Neural progenitor cell (in vitro differentiated cells): ENCODE measurements around the gene OR6B1. TPM values are rescaled to one million over a fixed set of nuclear protein-coding genes. Genes with fewer than 3 reads are reported as not detected.

Experiments used
- DNase-seq: peaks from one replicate; pipeline ENCODE4 v3.0.0-alpha.2; 2016; ENCODE audit warnings: low spot score
- H2AFZ ChIP-seq: fragments of 200-600 bp; sonication (generic); replicated peaks from 2 replicates; pipeline ENCODE4 v1.6.1; 2016; ENCODE audit warnings: antibody characterized with exemption
- H3F3A ChIP-seq: fragments of 200-600 bp; sonication (generic); 2 replicates; pipeline ENCODE4 v1.6.1; 2016; ENCODE audit warnings: antibody characterized with exemption, low read depth
- H3K27ac ChIP-seq: fragments of 200-600 bp; sonication (generic); 2 replicates; pipeline ENCODE4 v1.5.1; 2016; ENCODE audit warnings: mild to moderate bottlenecking
- H3K27me3 ChIP-seq: fragments of 200-600 bp; sonication (generic); 2 replicates; pipeline ENCODE4 v1.6.1; 2016; ENCODE audit warnings: mild to moderate bottlenecking, moderate library complexity
- H3K36me3 ChIP-seq: fragments of 200-600 bp; sonication (generic); 2 replicates; pipeline ENCODE4 v1.5.1; 2016
- H3K4me1 ChIP-seq: fragments of 200-600 bp; sonication (generic); 2 replicates; pipeline ENCODE4 v1.6.1; 2016; ENCODE audit warnings: mixed run types
- H3K4me2 ChIP-seq: fragments of 200-600 bp; sonication (generic); 2 replicates; pipeline ENCODE4 v1.6.1; 2016
- H3K4me3 ChIP-seq: fragments of 200-600 bp; sonication (generic); 2 replicates; pipeline ENCODE4 v1.5.1; 2016
- H3K79me2 ChIP-seq: fragments of 200-600 bp; sonication (generic); 2 replicates; pipeline ENCODE4 v1.6.1; 2016; ENCODE audit warnings: low read depth
- H3K9ac ChIP-seq: fragments of 200-600 bp; sonication (generic); 2 replicates; pipeline ENCODE4 v1.6.1; 2016
- H3K9me3 ChIP-seq: fragments of 200-600 bp; sonication (generic); 2 replicates; pipeline ENCODE4 v1.5.1; 2016; ENCODE audit warnings: low read depth
- H4K20me1 ChIP-seq: fragments of 200-600 bp; sonication (generic); 2 replicates; pipeline ENCODE4 v1.6.1; 2016; ENCODE audit warnings: low read depth
- H3K27ac Mint-ChIP-seq: 3 replicates; pipeline ENCODE4 v1.8.0; 2021; ENCODE audit warnings: mixed read lengths
- H3K27me3 Mint-ChIP-seq: 2 replicates; pipeline ENCODE4 v1.8.0; 2022; ENCODE audit warnings: low read depth, mild to moderate bottlenecking, inconsistent platforms, moderate library complexity, mixed read lengths; ENCODE audit not compliant: insufficient read depth
- H3K36me3 Mint-ChIP-seq: 3 replicates; pipeline ENCODE4 v1.8.0; 2021; ENCODE audit warnings: mixed read lengths
- H3K4me1 Mint-ChIP-seq: 3 replicates; pipeline ENCODE4 v1.8.0; 2021; ENCODE audit warnings: mixed read lengths
- H3K4me3 Mint-ChIP-seq: 3 replicates; pipeline ENCODE4 v1.8.0; 2021; ENCODE audit warnings: mild to moderate bottlenecking, moderate library complexity, mixed read lengths
- H3K9me3 Mint-ChIP-seq: 3 replicates; pipeline ENCODE4 v1.8.0; 2020; ENCODE audit warnings: mixed read lengths
- EZH2 ChIP-seq: fragments of 200-600 bp; sonication (generic); IDR thresholded peaks from 2 replicates; pipeline ENCODE4 v1.6.1; 2017; ENCODE audit warnings: antibody characterized with exemption, mild to moderate bottlenecking, moderate library complexity
- EZH2phosphoT487 ChIP-seq: fragments of 200-600 bp; sonication (generic); IDR thresholded peaks from 2 replicates; pipeline ENCODE4 v1.6.1; 2017; ENCODE audit warnings: antibody characterized with exemption
- total RNA-seq: library from RNA; depleted of rRNA; stranded (reverse); fragments of >200 nt; gene quantifications from 2 replicates; pipeline ENCODE4 v1.2.3, GENCODE V29; 2015; ENCODE audit warnings: low replicate concordance
- TF ChIP-seq, protein P1 (sequence below): fragments of 200-600 bp; sonication (generic); IDR thresholded peaks from 2 replicates; pipeline ENCODE4 v1.5.1; 2017; ENCODE audit warnings: antibody characterized with exemption, mild to moderate bottlenecking

OR6B1 gene
- total RNA-seq, 1 donor from 2014 or later: not detected

DNA sequence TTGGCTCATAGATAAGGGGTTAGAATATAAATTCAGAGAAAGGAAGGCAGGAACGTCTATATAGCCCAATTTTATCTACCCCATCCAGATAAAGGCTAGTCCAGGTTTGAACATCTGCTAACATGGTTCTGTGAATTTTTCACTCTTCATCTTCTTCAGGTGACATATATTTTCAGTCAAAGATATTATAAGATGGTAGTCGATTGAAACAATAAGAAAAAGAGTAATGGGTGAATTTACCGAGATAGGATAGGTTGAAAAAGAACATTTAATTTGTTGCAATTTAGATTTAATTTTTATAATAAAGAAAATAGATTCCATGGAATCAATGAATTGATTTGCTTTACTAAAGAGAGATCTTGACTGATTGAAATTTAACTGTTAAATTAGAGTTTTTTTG lies 45.6 kb upstream of the OR6B1 start, which contains the start of gene OR2F1:
Gene OR2F1, plus strand, starts transcription at position 301 of the 400 bp plus-strand sequence. CDS start 5,127 bp downstream, outside the sequence.
- DNase-seq: no peak
- H3K27me3 ChIP-seq: no peaks in the 10 kb centered on the region
- H3K27me3 Mint-ChIP-seq: no peaks in the 10 kb centered on the region
- H3K4me1 Mint-ChIP-seq: peaks cover 7% of the 10 kb centered on the region
- no peaks in the 10 kb centered on the region for H3K36me3 ChIP-seq
- H3K27ac ChIP-seq: no peak within 1 kb of the TSS
- H3K79me2 ChIP-seq: no peaks in the 10 kb centered on the region
- no peak within 1 kb of the TSS for H2AFZ ChIP-seq
- H3K4me2 ChIP-seq: no peak within 1 kb of the TSS
- no peaks in the 10 kb centered on the region for H3K4me1 ChIP-seq
- TF ChIP-seq, protein P1, sequence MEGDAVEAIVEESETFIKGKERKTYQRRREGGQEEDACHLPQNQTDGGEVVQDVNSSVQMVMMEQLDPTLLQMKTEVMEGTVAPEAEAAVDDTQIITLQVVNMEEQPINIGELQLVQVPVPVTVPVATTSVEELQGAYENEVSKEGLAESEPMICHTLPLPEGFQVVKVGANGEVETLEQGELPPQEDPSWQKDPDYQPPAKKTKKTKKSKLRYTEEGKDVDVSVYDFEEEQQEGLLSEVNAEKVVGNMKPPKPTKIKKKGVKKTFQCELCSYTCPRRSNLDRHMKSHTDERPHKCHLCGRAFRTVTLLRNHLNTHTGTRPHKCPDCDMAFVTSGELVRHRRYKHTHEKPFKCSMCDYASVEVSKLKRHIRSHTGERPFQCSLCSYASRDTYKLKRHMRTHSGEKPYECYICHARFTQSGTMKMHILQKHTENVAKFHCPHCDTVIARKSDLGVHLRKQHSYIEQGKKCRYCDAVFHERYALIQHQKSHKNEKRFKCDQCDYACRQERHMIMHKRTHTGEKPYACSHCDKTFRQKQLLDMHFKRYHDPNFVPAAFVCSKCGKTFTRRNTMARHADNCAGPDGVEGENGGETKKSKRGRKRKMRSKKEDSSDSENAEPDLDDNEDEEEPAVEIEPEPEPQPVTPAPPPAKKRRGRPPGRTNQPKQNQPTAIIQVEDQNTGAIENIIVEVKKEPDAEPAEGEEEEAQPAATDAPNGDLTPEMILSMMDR: no peak
- no peak for TF ChIP-seq EZH2phosphoT487
- no peak for TF ChIP-seq EZH2
- peaks cover 2% of the 10 kb centered on the region for H3K9me3 Mint-ChIP-seq
- H3K27ac Mint-ChIP-seq: no peak within 1 kb of the TSS
- no peaks in the 10 kb centered on the region for H4K20me1 ChIP-seq
- no peaks in the 10 kb centered on the region for H3K36me3 Mint-ChIP-seq
- no peak within 1 kb of the TSS for H3K4me3 Mint-ChIP-seq
- no peak within 1 kb of the TSS for H3K9ac ChIP-seq
- H3F3A ChIP-seq: no peaks in the 10 kb centered on the region
- no peaks in the 10 kb centered on the region for H3K9me3 ChIP-seq
- no peak within 1 kb of the TSS for H3K4me3 ChIP-seq

- H3F3A ChIP-seq: no peaks in the 10 kb centered on the region
- DNase-seq: no peak
- H4K20me1 ChIP-seq: no peaks in the 10 kb centered on the region
- Mint-ChIP-seq H3K4me3 (no peak overlapping the region), H3K27ac (no peak overlapping the region), H3K9me3 (no peaks in the 10 kb centered on the region), H3K36me3 (no peaks in the 10 kb centered on the region), H3K4me1 (peaks cover 7% of the 10 kb centered on the region), H3K27me3 (peaks cover 2% of the 10 kb centered on the region)
- no peaks in the 10 kb centered on the region for H3K4me1 ChIP-seq
- H3K4me2 ChIP-seq: no peak overlapping the region
- H2AFZ ChIP-seq: no peak overlapping the region
- TF ChIP-seq, protein P1: no peak
- TF ChIP-seq EZH2 (no peak), EZH2phosphoT487 (no peak)
- H3K4me3 ChIP-seq: no peak overlapping the region
- H3K36me3 ChIP-seq: no peaks in the 10 kb centered on the region
- H3K27me3 ChIP-seq: no peaks in the 10 kb centered on the region
- H3K9ac ChIP-seq: no peak overlapping the region
- no peak overlapping the region for H3K27ac ChIP-seq
- H3K79me2 ChIP-seq: no peaks in the 10 kb centered on the region
- no peaks in the 10 kb centered on the region for H3K9me3 ChIP-seq
Observed at GRCh38 chr7:143958781-143959180, 41.3 kb upstream of the OR6B1 start.

DNA sequence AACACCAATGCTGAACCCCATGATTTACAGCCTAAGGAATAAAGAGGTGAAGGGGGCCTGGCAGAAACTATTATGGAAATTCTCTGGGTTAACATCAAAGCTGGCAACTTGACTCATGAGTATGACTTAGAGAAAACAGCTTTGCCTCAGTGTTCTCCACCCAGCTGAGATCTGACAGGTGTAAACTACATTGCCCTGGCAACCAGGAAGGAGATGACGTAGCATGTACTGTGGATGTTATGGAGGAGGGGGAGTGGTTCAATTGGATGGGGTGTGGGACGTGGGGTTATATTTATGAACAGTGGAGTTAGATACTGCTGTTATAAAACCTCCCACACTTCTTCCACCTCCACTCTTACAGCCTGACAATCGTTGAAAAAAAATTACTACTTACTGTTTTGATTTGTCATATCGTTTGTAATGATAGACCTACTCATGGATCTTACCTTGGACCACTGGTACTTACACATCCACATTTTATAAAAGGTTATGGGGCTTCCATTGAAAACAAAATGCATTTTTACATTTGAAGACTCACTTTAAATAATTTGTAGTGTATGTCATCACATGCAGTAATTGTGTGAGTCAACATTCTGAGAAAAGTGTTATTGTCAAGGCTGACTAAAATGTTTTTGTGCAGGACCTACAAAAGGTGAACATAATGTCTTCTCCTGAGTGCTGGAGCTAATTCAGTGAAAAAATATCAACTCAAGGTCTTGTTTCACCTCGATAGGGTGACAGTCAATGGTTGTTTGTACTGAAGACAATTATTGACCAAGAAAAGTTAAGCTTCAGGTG lies 39.1 kb upstream of the OR6B1 start:
- Histone ChIP-seq H3K9me3 (no peaks in the 10 kb centered on the region), H3K27ac (no peak overlapping the region), H2AFZ (no peak overlapping the region), H3K4me1 (no peaks in the 10 kb centered on the region), H3K79me2 (no peaks in the 10 kb centered on the region), H3K36me3 (no peaks in the 10 kb centered on the region), H3K27me3 (no peaks in the 10 kb centered on the region), H4K20me1 (no peaks in the 10 kb centered on the region), H3K4me3 (no peak overlapping the region), H3K9ac (no peak overlapping the region), H3K4me2 (no peak overlapping the region), H3F3A (no peaks in the 10 kb centered on the region)
- TF ChIP-seq, protein P1: no peak
- no peak for TF ChIP-seq EZH2phosphoT487
- no peak for TF ChIP-seq EZH2
- peaks cover 7% of the 10 kb centered on the region for H3K4me1 Mint-ChIP-seq
- H3K4me3 Mint-ChIP-seq: no peak overlapping the region
- H3K27me3 Mint-ChIP-seq: peaks cover 2% of the 10 kb centered on the region
- H3K9me3 Mint-ChIP-seq: no peaks in the 10 kb centered on the region
- no peak overlapping the region for H3K27ac Mint-ChIP-seq
- DNase-seq: no peak
- no peaks in the 10 kb centered on the region for H3K36me3 Mint-ChIP-seq
